ENCODE results near the gene OAS2.

DNA sequence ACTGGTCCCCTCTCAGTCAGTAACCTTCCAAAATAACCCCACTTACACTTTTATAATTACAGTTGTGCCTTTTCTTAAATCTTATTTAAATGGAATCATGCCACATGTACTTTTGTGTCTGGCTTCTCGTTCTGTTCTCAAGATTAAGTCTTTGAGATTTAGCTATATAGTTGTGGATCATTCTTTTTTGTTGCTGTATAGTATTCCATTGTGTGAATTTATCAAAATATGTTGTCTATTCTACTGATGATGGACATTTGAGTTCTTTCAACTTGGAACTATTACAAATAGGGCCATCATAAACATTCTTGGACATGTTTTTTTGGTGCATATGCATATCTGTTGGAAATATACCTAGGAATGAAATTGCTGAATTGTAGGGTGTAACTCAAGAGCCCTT is 31.0 kb upstream of the OAS2 start:
- TF ChIP-seq, protein P1, sequence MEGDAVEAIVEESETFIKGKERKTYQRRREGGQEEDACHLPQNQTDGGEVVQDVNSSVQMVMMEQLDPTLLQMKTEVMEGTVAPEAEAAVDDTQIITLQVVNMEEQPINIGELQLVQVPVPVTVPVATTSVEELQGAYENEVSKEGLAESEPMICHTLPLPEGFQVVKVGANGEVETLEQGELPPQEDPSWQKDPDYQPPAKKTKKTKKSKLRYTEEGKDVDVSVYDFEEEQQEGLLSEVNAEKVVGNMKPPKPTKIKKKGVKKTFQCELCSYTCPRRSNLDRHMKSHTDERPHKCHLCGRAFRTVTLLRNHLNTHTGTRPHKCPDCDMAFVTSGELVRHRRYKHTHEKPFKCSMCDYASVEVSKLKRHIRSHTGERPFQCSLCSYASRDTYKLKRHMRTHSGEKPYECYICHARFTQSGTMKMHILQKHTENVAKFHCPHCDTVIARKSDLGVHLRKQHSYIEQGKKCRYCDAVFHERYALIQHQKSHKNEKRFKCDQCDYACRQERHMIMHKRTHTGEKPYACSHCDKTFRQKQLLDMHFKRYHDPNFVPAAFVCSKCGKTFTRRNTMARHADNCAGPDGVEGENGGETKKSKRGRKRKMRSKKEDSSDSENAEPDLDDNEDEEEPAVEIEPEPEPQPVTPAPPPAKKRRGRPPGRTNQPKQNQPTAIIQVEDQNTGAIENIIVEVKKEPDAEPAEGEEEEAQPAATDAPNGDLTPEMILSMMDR (IDR thresholded peaks at IDR 0.05; ENCODE audit: insufficient read depth, low read depth, low read length), result no peak
- TF ChIP-seq EZH2 (IDR thresholded peaks at IDR 0.05; ENCODE audit: insufficient read depth, low read length), result no peak
